GM18502 (cell line): ENCODE measurements around the gene ZNF213.

Source experiments
- ATAC-seq: cut with Tn5 transposase; IDR thresholded peaks from one replicate; pipeline ENCODE4 v1.9.1; 2021; ENCODE audit warnings: mild to moderate bottlenecking; ENCODE audit not compliant: unreplicated experiment, poor library complexity

The ZNF213 gene

DNA sequence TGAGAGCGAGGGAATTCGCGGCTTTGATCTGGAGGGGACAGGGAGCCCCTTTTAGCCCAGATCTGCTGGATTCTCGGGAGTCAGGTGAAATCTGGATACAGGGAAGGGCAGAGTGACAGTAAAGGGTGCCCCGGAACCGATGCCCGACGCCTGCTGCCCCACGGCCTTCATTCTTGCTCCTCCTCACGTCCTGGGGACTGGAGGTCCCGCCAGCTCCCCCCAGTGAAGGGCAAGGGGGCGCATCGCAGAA is 53.8 kb downstream of the ZNF213 start:
- ATAC-seq, result no peak

DNA sequence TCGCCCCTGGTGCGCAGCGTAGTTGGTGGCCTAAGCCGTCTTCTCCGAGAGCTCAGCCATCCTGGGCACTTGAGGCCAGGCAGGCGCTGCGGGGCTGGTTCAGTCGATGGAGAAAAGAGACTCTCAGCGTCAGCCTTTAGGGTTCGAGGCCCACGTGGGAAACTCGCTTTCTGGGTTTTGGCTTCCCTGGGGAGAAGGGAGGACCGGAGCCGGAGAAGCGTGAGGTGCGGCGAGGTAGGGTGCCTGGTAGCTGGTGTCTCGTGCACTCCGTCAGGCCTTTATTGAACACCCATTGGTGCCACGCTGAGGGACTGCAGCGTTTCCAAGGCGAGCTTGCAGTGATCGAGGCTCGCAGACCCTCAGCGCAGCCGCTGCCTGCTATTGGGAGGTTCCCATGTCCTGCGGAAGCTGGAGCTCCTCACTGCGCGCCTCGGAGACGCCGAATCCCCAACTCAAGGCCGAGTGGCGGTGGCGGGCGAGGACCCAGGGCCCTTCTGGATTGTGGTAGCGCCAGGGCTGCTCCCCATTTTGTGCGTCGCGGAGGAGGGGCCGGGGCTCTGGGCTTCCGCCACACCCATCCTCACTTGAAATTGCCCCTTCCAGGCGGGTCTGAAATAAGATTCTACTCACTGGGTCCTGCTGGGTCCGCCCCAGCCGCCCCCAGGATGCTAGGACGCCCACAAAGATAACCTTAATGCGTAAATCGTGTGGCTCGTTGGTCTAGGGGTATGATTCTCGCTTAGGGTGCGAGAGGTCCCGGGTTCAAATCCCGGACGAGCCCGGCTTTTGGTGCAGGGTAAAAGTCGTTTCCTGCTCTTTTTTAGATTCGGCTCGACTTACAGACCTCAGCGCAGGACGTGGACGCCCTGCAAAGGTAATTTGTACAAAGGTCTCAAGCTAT is 54.3 kb downstream of the ZNF213 start:
- no peak for ATAC-seq

DNA sequence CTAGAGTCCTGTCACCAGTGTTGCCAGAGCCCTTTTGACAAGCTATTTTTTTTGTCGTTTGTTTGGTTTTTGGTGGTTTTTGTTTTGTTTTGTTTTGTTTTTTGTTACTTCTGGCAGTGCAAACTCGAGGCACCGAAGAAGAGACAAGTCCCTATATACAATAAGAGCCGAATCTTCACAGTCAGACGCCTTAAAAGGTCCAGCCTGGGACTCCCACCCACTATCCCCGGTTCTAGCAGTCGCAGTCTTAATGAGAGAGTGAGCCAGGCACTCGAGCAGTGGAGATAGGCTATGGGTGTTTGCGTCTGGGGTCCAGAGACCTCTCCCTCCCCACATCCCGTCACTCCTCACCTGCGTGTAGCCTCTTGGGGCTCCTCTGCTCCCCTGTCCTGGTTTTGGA is 55.0 kb downstream of the ZNF213 start:
- no peak for ATAC-seq

DNA sequence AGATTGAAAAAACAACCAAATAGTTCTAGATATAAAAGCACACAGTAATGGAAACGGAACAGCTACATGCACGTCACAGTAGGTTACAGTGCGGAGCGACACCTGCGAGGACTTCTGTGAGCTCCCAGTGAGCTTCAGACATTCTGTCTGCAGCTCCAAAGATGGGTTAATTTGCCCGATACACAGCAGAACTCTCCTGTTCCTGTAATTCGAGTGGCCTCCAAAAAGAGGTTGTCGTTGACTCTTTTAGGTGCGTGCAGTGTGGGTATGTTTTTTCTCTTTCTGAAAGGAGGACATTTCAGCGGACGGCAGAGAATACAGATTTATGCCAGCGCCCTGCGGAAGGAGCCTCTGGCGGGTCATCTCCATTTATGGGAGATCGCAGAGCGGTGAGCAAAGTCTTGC is 56.1 kb downstream of the ZNF213 start:
- no peak for ATAC-seq
